ACHN (cell line): ENCODE data around the gene FGR.
"Not testable (repeated sequence)": the region's sequence is repeated elsewhere in the genome, so short reads cannot be mapped to it uniquely, and the experiment has no call there.

Experiments used
- DNase-seq: peaks from one replicate; pipeline ENCODE4 v3.0.0-alpha.2; 2015
- in situ Hi-C: cut with HindIII; loops from 2 replicates; pipeline ENCODE4 v1.10.0; 2017; ENCODE audit warnings: low sequenced_read_pairs, low pct_ligation_motif_present, low pct_unique_long_range_greater_than_20kb

The FGR gene

GRCh38 chr1:27634985-27635367 lies at the start of gene FGR:
Gene FGR (minus strand): TSS chr1:27635185. CDS start chr1:27623916, 11,269 bp downstream.
- in situ Hi-C loops, result no loop called here
- DNase-seq, result no peak

- DNase-seq, result no peak
- in situ Hi-C loops, result no loop called here
Measured at GRCh38 chr1:27684176-27684575, 49.2 kb upstream of the FGR start.

- in situ Hi-C loops, result no loop called here
- no peak for DNase-seq
Measured at GRCh38 chr1:27682351-27682944, 47.5 kb upstream of the FGR start.

- in situ Hi-C loops, DNase-seq: not testable (repeated sequence)
Measured at GRCh38 chr1:27681580-27681979, 46.6 kb upstream of the FGR start.

GRCh38 chr1:27680225-27680791 lies 45.3 kb upstream of the FGR start:
- DNase-seq, in situ Hi-C loops: not testable (repeated sequence)

GRCh38 chr1:27678747-27679146 lies 43.8 kb upstream of the FGR start:
- in situ Hi-C loops, result no loop called here
- no peak for DNase-seq

GRCh38 chr1:27676410-27676809 lies 41.4 kb upstream of the FGR start:
- in situ Hi-C loops, result no loop called here
- DNase-seq, result no peak

GRCh38 chr1:27672750-27673112 lies 37.7 kb upstream of the FGR start:
- in situ Hi-C loops, result no loop called here
- DNase-seq, result peak; percentile 63

GRCh38 chr1:27671964-27672749 lies 37.2 kb upstream of the FGR start, which contains the start of gene IFI6:
Gene IFI6 (minus strand): TSS chr1:27672192. CDS start chr1:27669314, 2,878 bp downstream.
- in situ Hi-C loops, result no loop called here
- peak; percentile 96 for DNase-seq

GRCh38 chr1:27669876-27670275 lies 34.9 kb upstream of the FGR start:
- in situ Hi-C loops, result no loop called here
- DNase-seq, result no peak

GRCh38 chr1:27668808-27669723 lies 34.1 kb upstream of the FGR start:
- in situ Hi-C loops, result no loop called here

GRCh38 chr1:27668121-27668807 lies 33.3 kb upstream of the FGR start:
- in situ Hi-C loops, result no loop called here
- DNase-seq, result no peak

More at GRCh38 chr1:27668808-27669723, 34.1 kb upstream of the FGR start:
- peak; percentile 45 for DNase-seq

GRCh38 chr1:27666791-27667254 lies 31.8 kb upstream of the FGR start:
- in situ Hi-C loops, result no loop called here
- DNase-seq, result no peak

- DNase-seq, result no peak
- in situ Hi-C loops, result no loop called here
Measured at GRCh38 chr1:27666294-27666693, 31.3 kb upstream of the FGR start.

GRCh38 chr1:27665016-27665651 lies 30.1 kb upstream of the FGR start:
- in situ Hi-C loops, result no loop called here
- DNase-seq, result no peak

GRCh38 chr1:27664291-27664690 lies 29.3 kb upstream of the FGR start:
- in situ Hi-C loops, result no loop called here
- no peak for DNase-seq

GRCh38 chr1:27662707-27663393 lies 27.9 kb upstream of the FGR start:
- in situ Hi-C loops, result no loop called here
- peak; percentile 73 for DNase-seq
